ENCODE measurements around the gene TPPP.

DNA sequence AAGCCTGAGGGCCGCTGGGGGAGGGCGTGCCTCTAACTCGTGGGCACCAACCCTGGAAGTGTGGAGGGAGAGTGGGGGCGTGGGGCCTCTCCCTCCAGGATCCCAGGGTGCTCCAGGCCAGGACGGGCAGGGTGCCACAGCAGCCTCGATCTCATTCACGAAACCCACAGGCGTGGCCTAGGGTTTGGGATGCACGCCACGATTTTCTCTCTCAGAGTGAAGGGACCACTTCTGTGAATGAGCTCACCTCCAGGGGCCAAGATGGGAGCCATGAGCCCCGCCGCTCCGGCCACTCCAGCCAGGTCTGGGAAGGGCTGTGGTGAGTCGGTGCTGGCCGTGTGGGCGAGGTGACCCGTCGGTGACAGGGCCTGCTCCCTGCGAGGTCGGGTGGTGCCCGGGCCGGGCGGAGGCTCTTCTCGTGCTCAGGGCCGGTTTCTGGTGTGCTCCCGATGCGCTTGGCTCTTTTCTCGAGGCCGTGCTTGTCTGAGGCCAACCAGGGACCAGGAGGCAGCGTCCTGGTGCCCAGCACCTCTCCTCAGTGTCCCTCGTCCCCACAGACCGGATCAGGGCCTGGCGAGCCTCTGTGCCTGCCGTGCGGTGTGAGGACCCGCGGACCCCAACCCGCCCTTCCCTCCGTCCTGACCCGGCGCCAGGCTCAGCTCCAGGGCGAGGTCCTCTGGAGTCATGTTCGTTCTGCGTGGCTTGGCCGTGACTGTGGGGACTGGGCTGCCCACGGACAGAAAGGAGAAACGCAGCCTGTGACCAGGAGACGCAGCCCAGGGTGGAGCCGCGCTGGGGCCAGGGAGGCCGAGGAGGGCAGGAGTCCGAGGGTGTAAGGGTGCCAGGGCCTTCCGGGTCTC, 31.0 kb downstream of the TPPP start:
- TF ChIP-seq, protein P1, sequence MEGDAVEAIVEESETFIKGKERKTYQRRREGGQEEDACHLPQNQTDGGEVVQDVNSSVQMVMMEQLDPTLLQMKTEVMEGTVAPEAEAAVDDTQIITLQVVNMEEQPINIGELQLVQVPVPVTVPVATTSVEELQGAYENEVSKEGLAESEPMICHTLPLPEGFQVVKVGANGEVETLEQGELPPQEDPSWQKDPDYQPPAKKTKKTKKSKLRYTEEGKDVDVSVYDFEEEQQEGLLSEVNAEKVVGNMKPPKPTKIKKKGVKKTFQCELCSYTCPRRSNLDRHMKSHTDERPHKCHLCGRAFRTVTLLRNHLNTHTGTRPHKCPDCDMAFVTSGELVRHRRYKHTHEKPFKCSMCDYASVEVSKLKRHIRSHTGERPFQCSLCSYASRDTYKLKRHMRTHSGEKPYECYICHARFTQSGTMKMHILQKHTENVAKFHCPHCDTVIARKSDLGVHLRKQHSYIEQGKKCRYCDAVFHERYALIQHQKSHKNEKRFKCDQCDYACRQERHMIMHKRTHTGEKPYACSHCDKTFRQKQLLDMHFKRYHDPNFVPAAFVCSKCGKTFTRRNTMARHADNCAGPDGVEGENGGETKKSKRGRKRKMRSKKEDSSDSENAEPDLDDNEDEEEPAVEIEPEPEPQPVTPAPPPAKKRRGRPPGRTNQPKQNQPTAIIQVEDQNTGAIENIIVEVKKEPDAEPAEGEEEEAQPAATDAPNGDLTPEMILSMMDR (IDR thresholded peaks at IDR 0.05), result no peak
- TF ChIP-seq POLR2A (IDR thresholded peaks at IDR 0.05), result no peak
